Thymus (tissue), 11 donors: Measurements from ENCODE around the gene CRY2. TPM values are rescaled to one million over a fixed set of nuclear protein-coding genes. Genes with fewer than 3 reads are reported as not detected.
A peak's percentile ranks its signal among the peaks of the same experiment; 100 is the strongest.
"Not testable (repeated sequence)": the region's sequence is repeated elsewhere in the genome, so short reads cannot be mapped to it uniquely, and the experiment has no call there.

Source experiments
- DNase-seq, 9 donors: peaks; one replicate each; pipeline ENCODE4 v3.0.0-alpha.2; 2013; ENCODE audit warnings: low spot score in 9 of 9, low read depth in 6 of 9, missing footprints in 1 of 9
- H3K27ac ChIP-seq, 2 donors: one replicate each; pipeline ENCODE4 v1.5.1; 2013; ENCODE audit warnings: control low read depth in 1 of 2, low read depth in 1 of 2, low read length in 1 of 2, mild to moderate bottlenecking in 1 of 2, moderate library complexity in 1 of 2
- H3K27me3 ChIP-seq, 2 donors: one replicate each; pipeline ENCODE4 v1.5.1; 2013; ENCODE audit warnings: low read length in 1 of 2; ENCODE audit not compliant: control insufficient read depth in 2 of 2, insufficient read depth in 1 of 2
- H3K36me3 ChIP-seq, 2 donors: one replicate each; pipeline ENCODE4 v1.5.1; 2013; ENCODE audit warnings: low read length in 1 of 2, mild to moderate bottlenecking in 1 of 2, moderate library complexity in 1 of 2; ENCODE audit not compliant: control insufficient read depth in 2 of 2, insufficient read depth in 2 of 2
- H3K4me1 ChIP-seq, 2 donors: one replicate each; pipeline ENCODE4 v1.5.1; 2013; ENCODE audit warnings: low read length in 2 of 2; ENCODE audit not compliant: control insufficient read depth in 2 of 2, insufficient read depth in 2 of 2
- H3K4me3 ChIP-seq, 2 donors: one replicate each; pipeline ENCODE4 v1.5.1; 2013; ENCODE audit warnings: low read length in 2 of 2, control low read depth in 1 of 2, mild to moderate bottlenecking in 1 of 2
- H3K9me3 ChIP-seq, 2 donors: one replicate each; pipeline ENCODE4 v1.5.1; 2013; ENCODE audit warnings: low read length in 1 of 2, mild to moderate bottlenecking in 1 of 2; ENCODE audit not compliant: control insufficient read depth in 2 of 2, insufficient read depth in 1 of 2
- WGBS: extraction: QIAGEN DNeasy Blood & Tissue Kit; methylation state at CpG from one replicate; pipeline ENCODE4 v1.1.7; 2013; 5-methylcytosine and 5-hydroxymethylcytosine counted together
- polyA plus RNA-seq: library from polyadenylated mRNA; stranded (reverse); fragments of 200-250 nt; gene quantifications from one replicate; pipeline ENCODE4 v1.2.3, GENCODE V29; 2013
- total RNA-seq: library from RNA; stranded (reverse); fragments of 120-200 nt; gene quantifications from one replicate; pipeline ENCODE4 v1.2.4, GENCODE V29; 2013
- donor health status: healthy.

The CRY2 gene
- total and polyA plus RNA-seq, 2 donors: 9.9 to 12.3 TPM

- H3K4me3 ChIP-seq: peak within 1 kb of the TSS; percentile 82 to 87
- H3K27ac ChIP-seq: peak within 1 kb of the TSS; percentile 41 to 90
- peak; percentile 72 to 97 (median 92) for DNase-seq
- H3K27me3 ChIP-seq: peaks cover 0 to 28% of the 10 kb centered on the region in 2 donors
- H3K9me3 ChIP-seq: no peaks in the 10 kb centered on the region
- H3K36me3 ChIP-seq: peaks cover 0 to 3% of the 10 kb centered on the region in 2 donors
- under 1% methylated on average over 49 of the region's 49 CpGs for WGBS
- peaks cover 19 to 28% of the 10 kb centered on the region in 2 donors for H3K4me1 ChIP-seq
These were observed 42.4 kb upstream of the CRY2 start, which contains the start of gene SLC35C1 for GRCh38 chr11:45804761-45805304. TSS of gene SLC35C1 (plus strand) at chr11:45805149. CDS start at chr11:45805802, 653 bp downstream.

DNA sequence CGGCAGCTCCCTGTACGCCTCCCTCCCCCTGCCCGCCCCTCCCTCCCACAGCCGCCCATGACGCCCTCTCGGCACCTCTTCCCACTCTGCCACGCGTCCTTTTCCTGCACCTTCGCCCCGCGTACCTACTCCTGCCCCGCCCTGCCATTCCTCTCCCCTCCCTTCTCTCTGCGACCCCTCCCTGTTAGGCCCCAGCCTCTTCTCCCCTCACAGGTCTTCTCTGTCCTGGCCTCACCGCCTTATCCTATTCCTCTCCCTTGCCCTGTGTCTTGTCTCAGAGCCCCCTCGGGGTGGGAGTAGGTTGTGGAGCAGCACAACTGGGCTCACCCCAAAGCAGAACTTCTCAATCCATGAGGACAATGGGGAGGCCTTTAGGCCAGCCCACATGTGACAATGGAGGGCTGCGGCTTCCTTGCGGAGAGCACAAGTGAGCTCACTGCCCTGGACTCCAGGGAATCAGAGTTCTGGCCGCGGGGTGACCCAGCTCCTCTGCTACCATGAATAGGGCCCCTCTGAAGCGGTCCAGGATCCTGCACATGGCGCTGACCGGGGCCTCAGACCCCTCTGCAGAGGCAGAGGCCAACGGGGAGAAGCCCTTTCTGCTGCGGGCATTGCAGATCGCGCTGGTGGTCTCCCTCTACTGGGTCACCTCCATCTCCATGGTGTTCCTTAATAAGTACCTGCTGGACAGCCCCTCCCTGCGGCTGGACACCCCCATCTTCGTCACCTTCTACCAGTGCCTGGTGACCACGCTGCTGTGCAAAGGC is 41.8 kb upstream of the CRY2 start:
- Histone ChIP-seq H3K9me3 (no peaks in the 10 kb centered on the region), H3K27me3 (peaks cover 0 to 28% of the 10 kb centered on the region in 2 donors), H3K4me1 (peaks cover 19 to 28% of the 10 kb centered on the region in 2 donors), H3K36me3 (peaks cover under 1 to 3% of the 10 kb centered on the region in 2 donors), H3K4me3 (peak overlapping the region; percentile 82 to 87), H3K27ac (peak overlapping the region in 1 of 2 donors; percentile 75)
- 31% methylated on average over 29 of the region's 29 CpGs for WGBS
- peak in 2 of 9 donors; percentile 23 to 35 for DNase-seq

GRCh38 chr11:45806072-45806933 is 41.0 kb upstream of the CRY2 start:
- H3K4me1 ChIP-seq: peaks cover 19 to 28% of the 10 kb centered on the region in 2 donors
- peaks cover 0 to 28% of the 10 kb centered on the region in 2 donors for H3K27me3 ChIP-seq
- H3K27ac ChIP-seq: no peak overlapping the region
- 97% methylated on average over 20 of the region's 20 CpGs for WGBS
- DNase-seq: no peak
- peak overlapping the region in 1 of 2 donors; percentile 82 for H3K4me3 ChIP-seq
- H3K9me3 ChIP-seq: no peaks in the 10 kb centered on the region
- H3K36me3 ChIP-seq: peaks cover 8% of the 10 kb centered on the region in 2 donors

GRCh38 chr11:45806937-45807791 is 40.1 kb upstream of the CRY2 start:
- peaks cover 19 to 28% of the 10 kb centered on the region in 2 donors for H3K4me1 ChIP-seq
- H3K27ac ChIP-seq: no peak overlapping the region
- no peaks in the 10 kb centered on the region for H3K9me3 ChIP-seq
- peaks cover 0 to 26% of the 10 kb centered on the region in 2 donors for H3K27me3 ChIP-seq
- peaks cover 15 to 17% of the 10 kb centered on the region in 2 donors for H3K36me3 ChIP-seq
- H3K4me3 ChIP-seq: no peak overlapping the region
- DNase-seq: no peak
- WGBS: 96% methylated on average over 7 of the region's 7 CpGs

- H3K4me1 ChIP-seq: peaks cover 19 to 28% of the 10 kb centered on the region in 2 donors
- H3K27me3 ChIP-seq: peaks cover 0 to 20% of the 10 kb centered on the region in 2 donors
- H3K9me3 ChIP-seq: no peaks in the 10 kb centered on the region
- peaks cover 18 to 22% of the 10 kb centered on the region in 2 donors for H3K36me3 ChIP-seq
- WGBS: over 99% methylated on average over 4 of the region's 4 CpGs
- H3K27ac ChIP-seq: no peak overlapping the region
- no peak overlapping the region for H3K4me3 ChIP-seq
- DNase-seq: no peak
These were observed 39.5 kb upstream of the CRY2 start for GRCh38 chr11:45807792-45808238.

GRCh38 chr11:45808427-45808826 is 38.8 kb upstream of the CRY2 start:
- H3K4me3 ChIP-seq, H3K27ac ChIP-seq, DNase-seq, H3K9me3 ChIP-seq: not testable (repeated sequence)
- peaks cover 0 to 14% of the 10 kb centered on the region in 2 donors for H3K27me3 ChIP-seq
- WGBS: 98% methylated on average over 6 of the region's 6 CpGs
- H3K36me3 ChIP-seq: peaks cover 18 to 22% of the 10 kb centered on the region in 2 donors
- peaks cover 19 to 28% of the 10 kb centered on the region in 2 donors for H3K4me1 ChIP-seq

GRCh38 chr11:45809456-45810395 is 37.5 kb upstream of the CRY2 start:
- H3K9me3 ChIP-seq: no peaks in the 10 kb centered on the region
- H3K36me3 ChIP-seq: peaks cover 18 to 22% of the 10 kb centered on the region in 2 donors
- peaks cover 0 to under 1% of the 10 kb centered on the region in 2 donors for H3K27me3 ChIP-seq
- 94% methylated on average over 11 of the region's 11 CpGs for WGBS
- no peak overlapping the region for H3K27ac ChIP-seq
- peaks cover 19 to 24% of the 10 kb centered on the region in 2 donors for H3K4me1 ChIP-seq
- DNase-seq: no peak
- H3K4me3 ChIP-seq: no peak overlapping the region
